ENCODE results near the gene AK5.

Gene AK5

DNA sequence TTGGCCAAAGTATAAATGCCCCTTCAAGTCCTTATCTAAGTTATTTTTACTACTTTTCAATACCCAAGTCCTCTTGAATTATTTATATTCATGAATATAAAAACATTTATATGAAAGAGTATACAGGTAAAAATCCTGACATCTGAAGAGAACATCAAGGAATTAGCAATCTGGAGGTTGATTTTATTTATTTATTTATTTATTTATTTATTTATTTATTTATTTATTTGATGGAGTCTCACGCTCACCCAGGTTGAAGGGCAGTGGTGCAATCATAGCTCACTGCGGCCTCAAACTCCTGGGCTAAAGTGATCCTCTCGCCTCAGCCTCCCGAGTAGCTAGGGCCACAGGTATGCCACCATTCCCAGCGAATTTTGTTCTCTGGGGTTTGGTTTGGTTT lies 307.4 kb downstream of the AK5 start:
- Histone ChIP-seq H3K9ac (ENCODE audit: low read depth in 1 of 2, low read length in 2 of 2) (no peak overlapping the region), H3K9me3 (ENCODE audit: control insufficient read depth in 1 of 2, low read length in 2 of 2) (no peaks in the 10 kb centered on the region), H3K4me1 (ENCODE audit: control insufficient read depth in 1 of 2, insufficient read depth in 2 of 2, low read length in 2 of 2) (peaks cover 0 to 3% of the 10 kb centered on the region in 2 donors), H3K27me3 (ENCODE audit: control insufficient read depth in 1 of 2, insufficient read depth in 2 of 2, low read length in 2 of 2) (no peaks in the 10 kb centered on the region), H3K27ac (ENCODE audit: low read depth, low read length) (no peak overlapping the region), H3K36me3 (ENCODE audit: control insufficient read depth in 1 of 2, insufficient read depth in 2 of 2, low read length in 2 of 2) (peaks cover 0 to 3% of the 10 kb centered on the region in 2 donors), H3K4me3 (ENCODE audit: low read depth in 1 of 2, low read length in 2 of 2) (no peak overlapping the region)

DNA sequence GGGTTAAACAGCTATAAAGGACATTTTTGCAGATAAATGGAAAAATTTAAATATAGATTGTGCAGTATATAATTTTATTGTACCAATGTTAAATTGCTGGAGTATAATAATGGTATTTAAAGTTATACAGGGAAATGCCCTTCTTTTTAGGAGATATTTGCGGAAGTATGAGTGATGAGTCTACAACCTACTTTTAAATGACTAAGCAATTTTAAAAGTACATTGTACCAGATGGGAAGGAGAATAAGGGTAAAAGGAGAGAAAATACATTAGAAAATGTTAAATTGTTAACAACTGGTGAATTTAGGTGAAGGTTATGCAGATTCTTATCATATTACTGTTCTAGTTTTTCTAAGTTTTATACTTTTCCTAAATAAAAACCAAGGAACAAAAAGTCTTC lies 308.8 kb downstream of the AK5 start:
- no peaks in the 10 kb centered on the region for H3K9me3 ChIP-seq (ENCODE audit: control insufficient read depth in 1 of 2, low read length in 2 of 2)
- H3K4me3 ChIP-seq (ENCODE audit: low read depth in 1 of 2, low read length in 2 of 2) = no peak overlapping the region
- peaks cover 0 to 3% of the 10 kb centered on the region in 2 donors for H3K4me1 ChIP-seq (ENCODE audit: control insufficient read depth in 1 of 2, insufficient read depth in 2 of 2, low read length in 2 of 2)
- H3K27ac ChIP-seq (ENCODE audit: low read depth, low read length) = no peak overlapping the region
- no peaks in the 10 kb centered on the region for H3K27me3 ChIP-seq (ENCODE audit: control insufficient read depth in 1 of 2, insufficient read depth in 2 of 2, low read length in 2 of 2)
- no peak overlapping the region for H3K9ac ChIP-seq (ENCODE audit: low read depth in 1 of 2, low read length in 2 of 2)
- peaks cover 0 to 3% of the 10 kb centered on the region in 2 donors for H3K36me3 ChIP-seq (ENCODE audit: control insufficient read depth in 1 of 2, insufficient read depth in 2 of 2, low read length in 2 of 2)

DNA sequence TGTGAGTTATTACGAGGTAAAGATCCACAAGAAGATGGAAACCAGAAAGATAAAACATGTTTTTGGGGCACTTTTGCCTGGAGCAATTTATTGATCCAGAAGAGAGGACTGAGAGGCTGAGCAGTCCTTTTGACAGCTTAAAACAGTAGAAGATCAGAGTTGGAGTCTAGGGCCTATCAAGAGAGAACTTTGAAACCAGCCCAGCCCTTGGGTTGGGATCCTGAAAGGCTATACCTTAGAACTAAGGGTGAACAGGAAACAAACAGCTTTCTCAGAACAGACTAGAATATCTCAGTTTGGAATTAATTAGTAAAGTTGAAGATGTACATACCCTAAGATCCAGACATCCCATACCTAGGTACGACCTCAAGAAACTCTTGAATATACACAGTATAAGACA lies 311.1 kb downstream of the AK5 start:
- H3K4me1 ChIP-seq (ENCODE audit: control insufficient read depth in 1 of 2, insufficient read depth in 2 of 2, low read length in 2 of 2) = peaks cover 0 to 3% of the 10 kb centered on the region in 2 donors
- H3K9ac ChIP-seq (ENCODE audit: low read depth in 1 of 2, low read length in 2 of 2) = no peak overlapping the region
- H3K27me3 ChIP-seq (ENCODE audit: control insufficient read depth in 1 of 2, insufficient read depth in 2 of 2, low read length in 2 of 2) = no peaks in the 10 kb centered on the region
- H3K27ac ChIP-seq (ENCODE audit: low read depth, low read length) = no peak overlapping the region
- peaks cover 0 to 4% of the 10 kb centered on the region in 2 donors for H3K36me3 ChIP-seq (ENCODE audit: control insufficient read depth in 1 of 2, insufficient read depth in 2 of 2, low read length in 2 of 2)
- no peaks in the 10 kb centered on the region for H3K9me3 ChIP-seq (ENCODE audit: control insufficient read depth in 1 of 2, low read length in 2 of 2)
- no peak overlapping the region for H3K4me3 ChIP-seq (ENCODE audit: low read depth in 1 of 2, low read length in 2 of 2)

DNA sequence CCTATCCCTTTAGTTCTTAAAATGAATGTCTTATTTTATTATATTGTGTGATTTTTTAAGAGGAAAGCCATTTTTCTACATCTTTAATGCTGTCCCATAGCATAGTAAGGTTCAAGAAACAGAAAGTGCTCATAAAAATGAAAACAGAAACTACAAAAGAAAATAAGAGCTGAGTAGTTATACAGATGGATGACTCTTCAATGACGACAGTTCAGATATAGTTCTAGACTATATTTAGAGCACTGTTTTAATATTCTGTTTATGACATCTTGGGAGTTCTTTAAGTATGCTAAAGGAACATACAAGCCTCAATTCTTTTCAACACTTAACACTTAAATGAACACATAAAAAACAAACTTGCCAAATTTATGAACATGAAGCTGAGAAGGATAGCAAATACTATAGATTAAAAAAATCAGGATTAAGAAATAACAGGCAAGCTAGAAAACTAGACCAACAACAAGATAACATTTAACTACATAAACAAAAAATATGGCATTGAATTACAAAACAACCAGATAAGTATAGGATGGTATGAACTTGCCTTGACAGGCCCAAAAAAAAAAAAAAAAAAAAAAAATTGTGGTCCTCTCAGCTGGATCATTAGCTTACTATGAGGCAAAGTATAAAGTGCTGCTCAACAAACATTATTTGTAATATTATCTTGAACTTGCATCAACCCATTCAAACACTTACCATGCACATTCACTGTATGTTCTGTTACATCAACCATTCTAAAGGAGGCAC lies 312.7 kb downstream of the AK5 start:
- H3K4me1 ChIP-seq (ENCODE audit: control insufficient read depth in 1 of 2, insufficient read depth in 2 of 2, low read length in 2 of 2) = peaks cover 0 to 3% of the 10 kb centered on the region in 2 donors
- no peaks in the 10 kb centered on the region for H3K9me3 ChIP-seq (ENCODE audit: control insufficient read depth in 1 of 2, low read length in 2 of 2)
- H3K36me3 ChIP-seq (ENCODE audit: control insufficient read depth in 1 of 2, insufficient read depth in 2 of 2, low read length in 2 of 2) = peaks cover 0 to 4% of the 10 kb centered on the region in 2 donors
- no peaks in the 10 kb centered on the region for H3K27me3 ChIP-seq (ENCODE audit: control insufficient read depth in 1 of 2, insufficient read depth in 2 of 2, low read length in 2 of 2)
- no peak overlapping the region for H3K4me3 ChIP-seq (ENCODE audit: low read depth in 1 of 2, low read length in 2 of 2)
- no peak overlapping the region for H3K9ac ChIP-seq (ENCODE audit: low read depth in 1 of 2, low read length in 2 of 2)
- no peak overlapping the region for H3K27ac ChIP-seq (ENCODE audit: low read depth, low read length)

DNA sequence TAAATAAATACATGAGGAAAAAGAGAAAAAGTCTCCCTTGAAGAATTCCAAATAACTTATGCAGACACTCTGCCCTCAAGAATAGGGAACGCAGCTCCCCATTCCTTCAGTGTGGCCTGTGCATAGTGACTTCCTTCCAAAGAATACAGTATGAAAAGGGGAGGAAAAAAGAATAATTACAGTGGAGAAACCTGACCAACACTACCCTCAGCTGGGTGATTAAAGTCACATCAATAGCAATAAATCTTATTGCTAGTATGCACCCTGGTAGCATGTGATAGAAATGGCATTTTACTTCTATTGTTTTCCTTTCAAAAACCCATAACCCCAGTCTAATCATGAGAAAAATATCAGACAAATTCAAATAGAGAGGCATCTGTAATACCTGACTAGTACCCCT lies 315.5 kb downstream of the AK5 start:
- Histone ChIP-seq H3K27ac (ENCODE audit: low read depth, low read length) (no peak overlapping the region), H3K27me3 (ENCODE audit: control insufficient read depth in 1 of 2, insufficient read depth in 2 of 2, low read length in 2 of 2) (no peaks in the 10 kb centered on the region), H3K4me1 (ENCODE audit: control insufficient read depth in 1 of 2, insufficient read depth in 2 of 2, low read length in 2 of 2) (peaks cover 0 to 3% of the 10 kb centered on the region in 2 donors), H3K9ac (ENCODE audit: low read depth in 1 of 2, low read length in 2 of 2) (no peak overlapping the region), H3K4me3 (ENCODE audit: low read depth in 1 of 2, low read length in 2 of 2) (no peak overlapping the region), H3K9me3 (ENCODE audit: control insufficient read depth in 1 of 2, low read length in 2 of 2) (no peaks in the 10 kb centered on the region), H3K36me3 (ENCODE audit: control insufficient read depth in 1 of 2, insufficient read depth in 2 of 2, low read length in 2 of 2) (peaks cover 0 to 4% of the 10 kb centered on the region in 2 donors)

DNA sequence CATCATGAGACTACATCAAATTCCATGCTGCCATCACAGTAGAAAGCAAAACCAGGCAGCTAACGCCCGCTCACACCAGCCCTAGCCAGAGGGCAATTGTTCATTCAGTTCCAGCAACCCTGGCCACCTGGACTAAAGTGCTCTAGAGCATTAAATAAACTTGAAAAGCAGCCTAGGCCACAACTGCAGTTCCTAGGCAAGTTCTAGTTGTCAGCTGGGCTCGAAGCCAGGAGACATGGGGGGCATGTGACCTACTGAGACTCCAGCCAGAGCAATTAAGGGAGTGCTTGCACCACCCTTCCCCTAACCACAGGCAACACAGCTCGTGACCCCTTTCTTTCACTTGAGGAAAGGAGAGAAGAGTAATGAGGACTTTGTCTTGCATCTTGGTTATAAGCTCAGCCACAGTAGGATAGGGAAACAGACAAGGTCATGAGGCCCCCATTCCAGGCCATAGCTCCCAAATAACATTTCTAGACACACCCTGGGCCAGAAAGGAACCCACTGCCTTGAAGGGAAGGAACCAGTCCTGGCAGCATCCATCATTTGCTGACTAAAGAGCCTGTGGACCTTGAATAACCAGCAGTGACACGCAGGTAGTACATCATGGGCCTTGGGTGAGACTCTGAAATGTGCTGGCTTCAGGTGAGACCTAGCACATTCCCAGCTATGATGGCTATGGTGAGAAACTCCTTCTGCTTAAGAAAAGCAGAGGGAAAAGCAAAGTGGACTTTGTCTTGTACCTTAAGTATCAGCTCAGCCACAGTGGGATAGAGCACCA lies 323.6 kb downstream of the AK5 start:
- Histone ChIP-seq H3K27ac (ENCODE audit: low read depth, low read length) (no peak overlapping the region), H3K36me3 (ENCODE audit: control insufficient read depth in 1 of 2, insufficient read depth in 2 of 2, low read length in 2 of 2) (no peaks in the 10 kb centered on the region), H3K4me3 (ENCODE audit: low read depth in 1 of 2, low read length in 2 of 2) (peak overlapping the region in 1 of 2 donors; percentile 12), H3K9ac (ENCODE audit: low read depth in 1 of 2, low read length in 2 of 2) (no peak overlapping the region), H3K4me1 (ENCODE audit: control insufficient read depth in 1 of 2, insufficient read depth in 2 of 2, low read length in 2 of 2) (peaks cover 0 to 6% of the 10 kb centered on the region in 2 donors), H3K9me3 (ENCODE audit: control insufficient read depth in 1 of 2, low read length in 2 of 2) (peaks cover 8 to 18% of the 10 kb centered on the region in 2 donors), H3K27me3 (ENCODE audit: control insufficient read depth in 1 of 2, insufficient read depth in 2 of 2, low read length in 2 of 2) (no peaks in the 10 kb centered on the region)

DNA sequence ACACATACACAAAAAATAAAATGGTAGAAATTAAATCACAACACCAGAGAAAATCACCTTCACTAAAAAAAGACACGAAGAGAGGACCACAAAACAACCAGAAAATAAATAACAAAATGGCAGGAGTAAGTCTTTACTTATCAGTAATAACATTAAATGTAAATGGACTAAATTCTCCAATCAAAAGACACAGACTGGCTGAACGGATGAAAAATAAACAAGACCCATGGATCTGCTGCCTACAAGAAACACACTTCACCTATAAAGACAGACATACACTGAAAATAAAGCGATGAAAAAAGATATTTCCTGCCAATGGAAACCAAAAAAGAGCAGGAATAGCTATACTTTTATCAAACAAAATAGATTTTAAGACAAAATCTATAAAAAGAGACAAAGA lies 327.1 kb downstream of the AK5 start:
- Histone ChIP-seq H3K4me1 (ENCODE audit: control insufficient read depth in 1 of 2, insufficient read depth in 2 of 2, low read length in 2 of 2) (peaks cover 0 to 6% of the 10 kb centered on the region in 2 donors), H3K36me3 (ENCODE audit: control insufficient read depth in 1 of 2, insufficient read depth in 2 of 2, low read length in 2 of 2) (no peaks in the 10 kb centered on the region), H3K4me3 (ENCODE audit: low read depth in 1 of 2, low read length in 2 of 2) (no peak overlapping the region), H3K27ac (ENCODE audit: low read depth, low read length) (no peak overlapping the region), H3K9me3 (ENCODE audit: control insufficient read depth in 1 of 2, low read length in 2 of 2) (peaks cover 8 to 18% of the 10 kb centered on the region in 2 donors), H3K27me3 (ENCODE audit: control insufficient read depth in 1 of 2, insufficient read depth in 2 of 2, low read length in 2 of 2) (no peaks in the 10 kb centered on the region), H3K9ac (ENCODE audit: low read depth in 1 of 2, low read length in 2 of 2) (no peak overlapping the region)
